ENCODE results near the gene SPATA20.

Gene SPATA20
- total RNA-seq = 13.7 to 20.7 reads per million in 2 donors

DNA sequence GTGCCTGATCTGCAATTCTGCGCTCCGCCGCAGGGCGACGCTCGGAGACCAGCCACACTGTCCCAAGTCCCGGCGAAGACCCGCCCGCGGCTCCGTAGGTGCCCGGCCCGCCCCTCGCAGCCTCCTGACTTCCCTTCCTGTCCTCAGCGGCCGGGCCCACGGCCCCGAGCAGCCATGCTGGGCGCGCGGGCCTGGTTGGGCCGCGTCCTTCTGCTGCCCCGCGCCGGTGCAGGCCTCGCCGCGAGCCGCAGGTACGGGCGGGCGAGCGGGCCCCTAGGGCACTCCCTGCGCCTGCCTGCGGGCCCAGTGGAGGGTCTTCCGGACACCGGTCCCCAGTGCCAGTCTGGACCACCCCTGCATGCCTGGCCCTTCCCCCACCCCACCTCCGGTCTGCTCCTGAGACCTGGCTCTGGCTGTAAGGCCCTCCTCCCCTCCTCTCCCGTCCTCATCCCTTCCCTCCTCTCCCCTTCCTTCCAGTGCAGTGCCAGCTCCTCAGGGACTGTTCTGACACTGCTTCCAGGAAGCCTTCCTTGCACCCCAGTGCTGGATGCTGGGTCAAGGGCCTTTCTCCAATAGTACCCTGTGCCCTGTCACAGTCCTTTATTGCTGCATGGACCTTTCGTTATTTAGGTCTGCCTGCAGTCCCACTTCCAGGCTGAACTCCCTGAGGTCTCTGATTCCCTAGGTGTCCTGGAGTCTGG is at the start of gene SPATA20:
SPATA20 (plus strand) TSS at position 140 of the 701 bp plus-strand sequence; CDS start at position 175, 35 bp downstream.
- DNase-seq = peak; percentile 67 to 92 (median 80)

DNA sequence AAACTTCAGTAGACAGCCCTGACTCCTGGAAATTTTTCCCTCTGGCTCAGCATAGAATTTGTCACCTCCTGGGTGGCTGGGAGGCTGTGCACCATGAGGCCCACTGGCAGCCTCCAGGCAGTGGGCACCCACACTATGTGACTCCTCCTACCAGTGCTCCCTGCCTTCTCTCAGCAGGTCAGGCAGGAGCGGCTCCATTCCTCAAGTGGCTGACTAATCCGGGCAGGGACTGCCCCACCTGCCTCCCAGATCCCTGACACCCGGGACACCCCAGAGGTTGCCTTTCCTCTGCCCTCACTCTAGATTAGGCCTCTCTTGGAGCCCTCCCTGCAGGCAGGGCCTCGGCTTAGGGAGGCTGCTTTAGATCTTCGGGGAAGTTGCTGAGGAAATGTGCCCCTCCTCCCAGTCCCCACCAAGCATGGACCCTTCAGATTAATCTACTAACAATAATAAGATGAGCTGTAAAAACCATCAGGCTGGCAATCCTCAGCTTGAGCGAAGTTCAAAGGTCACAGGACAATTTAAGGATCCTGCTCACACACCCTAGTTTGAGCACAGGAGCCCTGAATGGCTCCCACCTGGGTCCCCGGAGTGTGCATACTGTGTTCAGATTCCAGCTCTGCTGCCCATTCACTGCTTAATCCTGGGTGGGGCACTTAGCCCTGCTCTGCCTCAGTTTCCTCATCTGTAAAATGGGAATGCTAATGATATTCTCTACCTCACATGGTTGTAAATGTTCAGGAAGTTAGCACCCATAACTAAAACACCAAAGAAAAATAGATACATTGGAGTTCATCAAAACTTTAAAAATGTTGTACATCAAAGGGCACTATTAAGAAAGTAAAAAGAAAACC is 48.7 kb upstream of the SPATA20 start:
- no peak for DNase-seq

DNA sequence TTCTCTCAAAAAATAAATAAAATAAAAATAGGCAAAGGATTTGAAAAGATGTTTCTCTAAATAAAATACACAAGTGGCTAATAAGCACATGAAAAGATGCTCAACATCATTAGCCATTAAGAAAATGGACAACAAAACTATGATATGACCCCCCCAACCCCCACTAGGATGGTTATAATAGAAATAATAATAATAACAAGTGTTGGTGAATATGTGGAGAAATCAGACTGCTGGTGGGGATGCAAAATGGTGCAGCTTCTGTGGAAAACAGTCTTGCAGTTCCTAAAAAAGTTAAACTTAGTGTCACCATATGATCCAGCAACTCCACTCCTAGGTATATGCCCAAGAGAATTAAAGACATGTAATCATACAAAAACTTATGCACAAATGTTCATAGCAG is 47.7 kb upstream of the SPATA20 start:
- DNase-seq = no peak

DNA sequence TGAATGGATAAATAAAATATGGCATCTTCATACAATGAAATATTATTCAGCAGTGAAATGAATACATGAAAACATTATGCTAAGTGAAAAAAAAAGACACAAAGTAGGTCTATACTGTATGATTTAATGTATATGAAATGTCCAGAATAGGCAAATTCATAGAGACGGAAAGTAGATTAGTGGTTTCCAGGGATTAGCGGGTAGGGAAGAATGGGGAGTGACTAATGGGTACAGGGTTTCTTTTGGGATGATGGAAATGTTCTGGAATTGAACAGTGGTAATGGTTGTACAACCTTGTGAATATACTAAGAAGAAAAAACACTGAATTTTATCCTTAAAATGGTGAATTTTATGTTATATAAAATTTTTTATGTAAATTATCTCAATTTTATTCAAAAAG is 47.3 kb upstream of the SPATA20 start:
- DNase-seq = no peak

DNA sequence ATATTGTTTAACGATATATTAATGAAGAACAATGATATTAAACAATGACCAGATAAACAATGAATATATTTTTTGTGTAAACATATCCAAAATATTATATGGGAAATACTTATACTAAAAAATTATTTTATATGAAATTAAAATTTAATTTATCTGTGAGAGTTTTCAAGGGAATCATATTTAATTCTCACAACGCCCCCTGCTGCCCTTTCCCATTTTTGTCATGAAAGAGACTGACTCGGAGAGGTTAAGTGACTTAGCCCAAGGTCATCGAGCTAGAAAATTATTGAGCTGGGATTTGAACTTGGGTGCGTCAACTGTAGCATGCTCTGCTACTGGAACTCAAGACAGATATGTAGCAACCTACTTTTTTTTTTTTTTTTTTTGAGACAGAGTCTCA is 45.9 kb upstream of the SPATA20 start:
- DNase-seq = peak in 1 of 5 experiments; percentile 24

DNA sequence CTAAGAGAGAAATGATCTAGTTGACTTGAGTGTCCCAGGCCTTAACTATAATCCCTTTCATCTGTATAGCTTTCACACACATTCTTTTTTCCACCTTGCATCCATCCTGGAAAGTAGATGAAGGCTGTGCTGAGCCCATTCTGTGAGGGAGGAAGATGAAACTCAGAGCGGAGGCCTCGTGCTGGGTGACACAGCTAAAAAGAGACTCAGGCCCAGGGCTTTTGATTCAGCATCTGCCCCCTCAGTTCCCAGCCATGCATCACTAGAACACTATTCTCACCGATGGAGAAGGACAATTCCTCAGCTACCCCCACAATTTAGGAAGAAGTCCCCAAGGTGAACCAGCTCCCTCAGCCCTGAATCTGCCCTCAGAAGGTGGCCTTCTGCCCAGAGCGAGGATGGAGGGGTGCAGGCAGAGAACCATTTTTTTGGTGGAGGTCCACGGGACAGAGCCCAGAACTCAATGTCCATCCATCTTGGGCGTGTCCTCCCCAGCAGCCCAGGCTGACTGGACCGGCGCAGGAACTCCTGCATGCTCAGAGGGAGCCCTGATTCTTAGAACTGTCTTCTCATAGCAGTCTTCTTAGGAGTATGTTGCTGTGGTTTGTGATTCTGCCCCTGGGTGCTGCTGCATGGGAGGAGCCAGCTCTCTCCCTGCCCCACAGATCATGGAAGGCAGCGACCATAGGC is 44.5 kb upstream of the SPATA20 start:
- no peak for DNase-seq

DNA sequence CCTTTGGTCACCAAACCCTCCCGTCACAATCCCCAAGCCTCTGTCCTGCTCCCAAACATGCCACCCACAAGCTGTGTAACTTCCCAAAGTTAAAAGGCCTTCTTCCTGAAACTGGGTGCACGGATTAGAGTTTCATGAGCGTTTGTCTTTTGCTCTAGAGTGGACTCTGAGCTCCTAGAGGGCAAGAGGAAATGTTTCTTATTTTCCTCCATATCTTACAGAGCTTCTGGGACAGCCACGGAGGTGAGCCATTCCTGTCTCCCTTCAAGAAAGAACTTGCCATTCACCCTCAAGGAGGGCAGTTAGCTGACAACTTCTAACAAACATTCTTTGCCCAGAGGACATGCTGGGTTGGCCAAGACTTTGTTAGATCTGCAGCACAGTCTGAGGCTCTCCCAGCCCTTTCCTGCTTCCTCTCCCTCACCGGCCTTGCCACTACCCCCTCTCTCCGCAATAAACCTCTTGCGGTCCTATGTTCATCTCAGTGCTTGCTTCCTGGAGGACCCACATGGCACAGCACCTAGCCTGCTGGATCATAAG is 41.3 kb upstream of the SPATA20 start:
- DNase-seq = no peak

DNA sequence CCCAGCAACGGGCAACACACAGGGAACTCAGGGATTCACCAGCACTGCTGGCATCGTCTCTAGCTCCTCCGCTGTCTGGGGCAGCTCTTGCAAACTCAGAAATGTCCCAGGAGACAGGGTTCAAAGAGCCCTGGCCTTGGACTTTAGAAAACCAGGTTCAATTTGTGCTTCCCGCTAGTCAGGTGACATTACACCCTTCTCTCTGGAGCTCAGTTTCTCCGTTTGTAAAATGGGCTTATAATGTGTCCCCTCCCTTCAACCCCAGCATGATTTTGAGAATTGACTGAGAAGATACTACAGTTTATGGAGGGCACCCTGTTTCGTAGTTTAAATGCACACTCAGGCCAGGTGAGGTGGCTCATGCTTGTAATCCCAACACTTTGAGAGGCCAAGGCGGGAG is 40.7 kb upstream of the SPATA20 start:
- DNase-seq = no peak

DNA sequence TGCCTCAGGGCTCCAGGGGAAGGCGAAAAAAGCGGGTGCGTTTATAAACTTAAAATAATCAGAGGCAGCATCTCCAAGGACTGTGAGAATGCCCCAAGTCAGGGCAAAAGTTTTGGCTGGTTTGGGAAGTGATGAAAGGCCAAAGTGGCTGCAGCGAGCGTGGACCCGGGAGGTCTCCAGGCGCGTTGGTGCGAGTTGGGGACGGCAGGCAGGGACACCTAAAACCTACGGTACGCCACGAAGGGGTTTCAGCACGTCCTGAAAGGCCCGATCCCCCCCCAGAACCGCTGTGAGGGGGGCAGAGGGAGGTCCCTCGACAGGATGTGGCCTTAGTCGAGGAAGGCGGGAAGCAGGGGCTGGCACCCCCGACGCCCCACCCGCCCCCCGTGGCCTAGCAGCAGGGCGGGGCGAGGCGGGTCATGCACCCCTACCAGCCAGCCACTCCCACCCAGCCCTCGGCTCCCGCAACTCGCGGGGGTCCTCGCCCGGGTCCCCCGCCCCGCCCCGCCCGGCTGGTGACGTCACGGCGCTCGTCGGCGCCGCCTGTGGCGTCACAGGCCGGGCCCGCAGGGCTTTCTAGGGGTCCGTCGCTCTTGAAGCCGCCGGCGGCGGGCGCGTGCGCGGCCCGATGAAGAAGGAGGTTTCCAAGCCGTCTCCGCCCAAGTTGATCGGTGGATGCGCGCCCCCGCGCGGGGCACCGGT is 39.0 kb upstream of the SPATA20 start, which contains the start of gene MYCBPAP:
MYCBPAP (plus strand) TSS at position 569 of the 702 bp plus-strand sequence. CDS start 236 bp downstream, outside the sequence.
- DNase-seq = peak; percentile 58 to 91 (median 77)

DNA sequence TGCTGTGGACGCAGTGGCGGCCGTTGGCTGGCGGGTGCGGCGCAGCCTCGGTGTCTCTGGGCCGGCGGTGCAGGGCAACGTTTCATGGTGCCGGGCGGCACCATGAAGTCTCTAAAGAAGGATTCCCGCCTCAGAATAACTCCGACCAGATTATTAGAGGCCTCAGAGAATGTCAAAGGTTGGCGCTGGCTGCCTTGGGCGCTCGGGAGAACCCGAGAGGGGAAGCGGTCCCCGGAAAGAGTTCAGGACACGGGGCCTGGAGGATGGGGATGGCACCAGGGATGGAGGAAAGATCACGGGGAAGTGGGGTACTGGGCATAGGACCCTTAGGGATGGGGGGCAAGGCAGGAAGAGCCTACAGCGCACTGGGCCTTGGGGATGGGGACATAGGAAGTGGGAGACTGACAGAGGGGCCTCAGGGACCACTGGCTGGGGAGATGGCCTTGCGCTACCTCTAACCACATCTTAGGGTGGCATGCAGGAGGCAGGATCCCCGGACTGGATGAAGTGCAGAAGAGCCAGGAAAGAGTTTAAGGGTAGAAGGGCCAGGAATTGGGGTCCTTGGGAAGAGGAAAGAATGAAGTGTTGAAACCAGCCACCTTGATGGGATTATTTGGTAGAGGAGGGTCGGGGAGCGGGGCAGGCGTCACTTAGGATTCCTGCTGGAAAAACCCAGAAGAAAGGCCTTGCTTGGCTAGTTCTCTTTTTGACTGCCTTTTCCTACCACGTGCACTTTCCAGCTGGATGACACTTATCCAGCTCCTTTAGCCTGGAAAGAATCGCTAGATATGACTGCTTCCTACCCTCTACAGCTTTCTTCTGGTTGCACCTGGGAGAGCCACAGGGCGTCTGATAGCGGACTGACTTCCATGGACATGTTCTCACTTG is 38.2 kb upstream of the SPATA20 start:
- no peak for DNase-seq

DNA sequence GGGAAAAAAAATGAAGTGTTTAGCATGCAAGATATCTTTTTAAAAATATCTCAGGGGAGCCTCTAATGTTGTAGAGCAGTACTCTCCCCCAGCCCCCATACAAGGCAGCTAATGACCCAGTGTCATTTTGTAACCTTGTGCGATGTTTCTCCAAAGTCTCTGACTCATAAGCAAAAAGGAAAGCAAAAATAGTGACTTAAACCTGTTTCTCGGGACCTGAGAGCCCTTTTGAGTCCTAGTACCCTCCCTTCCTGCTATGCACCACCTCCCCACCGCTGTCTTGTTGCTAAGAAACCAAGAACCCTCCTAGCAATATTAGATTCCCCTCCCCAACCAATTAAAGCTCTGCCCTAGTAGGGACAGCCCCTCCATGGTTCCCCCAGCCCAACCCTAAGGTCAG is 35.9 kb upstream of the SPATA20 start:
- peak in 4 of 5 experiments; percentile 12 to 93 (median 24) for DNase-seq

DNA sequence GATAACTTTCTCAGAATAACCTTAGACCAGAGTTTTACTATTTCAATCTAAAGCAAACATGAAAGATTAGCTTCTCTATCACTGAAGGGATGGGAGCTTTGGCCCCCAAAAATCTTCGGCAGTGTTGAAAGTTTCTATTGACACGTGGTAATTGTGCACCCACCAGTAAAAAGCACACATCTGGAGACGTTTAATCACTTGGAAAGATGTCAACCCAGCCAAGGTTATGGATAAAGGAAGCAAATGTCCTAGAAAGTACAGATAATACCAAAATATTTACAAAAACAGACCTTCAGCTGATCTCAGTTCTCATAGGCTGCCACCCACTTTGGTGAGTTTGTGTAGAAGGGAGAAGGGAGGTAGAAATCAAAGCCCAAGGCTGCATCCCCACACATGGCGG is 33.5 kb upstream of the SPATA20 start:
- no peak for DNase-seq

DNA sequence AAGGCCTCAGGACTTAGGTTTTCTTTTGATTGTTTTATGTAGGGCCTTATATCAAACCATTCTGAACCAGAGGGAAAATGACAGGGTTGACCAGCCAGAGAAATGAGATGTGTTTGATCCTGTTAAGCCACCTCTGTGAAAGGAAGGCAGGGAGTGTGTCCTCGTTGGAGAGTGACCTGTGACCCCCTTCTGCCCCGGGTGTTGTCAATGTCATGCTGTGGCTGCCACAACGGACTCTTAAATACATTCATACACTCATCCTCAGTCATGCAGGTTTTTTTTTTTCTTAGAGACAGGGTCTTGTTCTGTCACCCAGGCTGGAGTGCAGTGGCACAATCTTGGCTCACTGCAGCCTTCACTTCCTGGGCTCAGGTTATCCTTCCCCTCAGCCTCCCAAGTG is 32.6 kb upstream of the SPATA20 start:
- no peak for DNase-seq

DNA sequence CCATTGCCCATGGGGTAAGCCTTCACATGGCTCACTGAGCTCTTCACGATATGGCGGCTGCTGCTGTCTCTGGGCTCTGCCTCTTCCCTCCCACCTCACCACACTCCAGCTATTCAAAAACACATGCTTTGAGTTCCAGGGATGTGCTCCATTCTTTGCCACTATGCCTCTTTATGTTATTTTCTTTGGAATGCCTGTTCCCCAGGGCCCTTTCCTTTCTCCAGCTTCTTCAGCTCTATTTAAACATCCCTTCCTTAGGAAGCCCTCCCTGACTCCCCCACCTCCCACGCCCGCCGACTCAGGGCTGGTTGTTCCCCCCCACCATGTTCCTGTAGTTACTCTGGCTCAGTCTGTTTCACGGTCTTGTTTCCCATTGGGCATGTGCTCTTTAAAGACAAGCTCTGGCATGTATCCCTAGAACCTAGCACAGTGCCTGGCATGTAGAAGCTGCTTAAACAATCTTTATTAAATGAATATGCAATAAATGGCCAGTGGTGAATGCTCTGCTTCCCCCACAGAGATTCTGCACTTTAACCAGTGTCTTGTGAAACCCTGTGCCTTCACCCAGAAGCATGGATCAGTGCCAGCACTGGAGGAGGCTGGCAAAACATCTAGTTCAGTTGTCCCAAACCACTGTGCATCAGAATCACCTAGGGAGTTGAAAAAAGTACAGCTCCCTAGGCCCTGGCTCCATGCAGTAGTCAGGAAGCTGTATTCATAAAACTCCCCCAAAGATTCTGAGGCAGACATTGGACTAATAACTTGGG is 31.9 kb upstream of the SPATA20 start:
- no peak for DNase-seq

DNA sequence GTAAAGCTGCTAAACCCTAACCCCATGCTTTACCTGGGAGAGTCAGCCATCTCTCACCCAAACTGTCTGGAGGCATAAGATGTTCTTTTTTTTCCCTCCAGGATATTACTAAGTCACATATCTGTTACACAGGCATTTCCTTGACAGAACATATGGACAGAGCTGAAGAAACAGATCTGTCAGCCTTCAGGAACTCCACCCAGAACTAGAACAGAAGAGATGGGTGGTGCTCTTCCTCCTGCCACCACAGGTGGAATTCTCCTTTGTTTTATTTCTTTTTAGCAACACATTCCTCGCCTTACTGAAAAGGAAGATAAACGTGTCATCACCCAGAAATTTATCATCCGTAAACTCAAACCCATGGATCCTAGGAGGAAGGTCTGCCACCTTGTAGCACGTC is 30.0 kb upstream of the SPATA20 start:
- DNase-seq = no peak

DNA sequence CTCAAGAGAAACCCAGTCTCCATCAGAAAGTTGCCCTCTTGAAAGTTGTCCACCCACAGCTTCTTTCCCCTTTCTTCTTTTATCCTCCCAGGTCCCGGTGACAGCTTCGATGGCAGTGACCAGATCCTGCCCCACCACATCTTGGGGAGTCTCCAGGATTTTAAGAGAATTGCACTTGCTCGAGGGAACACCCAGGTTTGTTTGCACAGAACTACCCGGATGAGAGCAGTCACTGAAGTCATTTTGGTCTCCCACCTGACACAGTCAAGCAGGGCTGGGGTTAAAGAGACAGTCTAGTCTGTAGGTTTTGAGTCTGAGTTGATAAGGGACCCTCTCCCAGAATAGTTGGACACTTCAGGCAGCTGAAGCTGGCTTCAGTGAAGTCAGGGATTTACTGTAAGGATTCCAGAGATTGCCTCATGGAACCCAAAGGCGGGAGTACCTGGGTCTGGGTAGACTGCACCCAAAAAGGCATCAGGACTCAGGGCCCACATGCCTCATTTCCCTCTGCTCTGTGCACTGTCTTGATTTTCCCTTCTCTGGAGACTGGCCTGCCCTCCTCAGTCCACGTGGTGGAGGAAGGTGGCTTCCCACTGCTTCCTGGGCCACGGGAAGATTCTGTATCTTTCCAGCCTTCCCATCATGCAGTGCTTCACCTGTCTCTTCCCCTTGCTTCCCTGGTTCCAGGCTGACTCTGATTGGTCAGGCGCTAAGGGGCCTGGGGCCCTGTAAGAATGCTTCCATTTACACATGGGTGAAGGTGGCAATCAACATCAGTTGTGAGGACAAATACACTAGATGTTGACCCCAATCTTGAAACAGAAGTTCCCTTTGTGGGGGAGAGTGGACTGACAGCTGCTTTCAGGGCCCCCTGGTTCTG is 29.2 kb upstream of the SPATA20 start:
- no peak for DNase-seq

DNA sequence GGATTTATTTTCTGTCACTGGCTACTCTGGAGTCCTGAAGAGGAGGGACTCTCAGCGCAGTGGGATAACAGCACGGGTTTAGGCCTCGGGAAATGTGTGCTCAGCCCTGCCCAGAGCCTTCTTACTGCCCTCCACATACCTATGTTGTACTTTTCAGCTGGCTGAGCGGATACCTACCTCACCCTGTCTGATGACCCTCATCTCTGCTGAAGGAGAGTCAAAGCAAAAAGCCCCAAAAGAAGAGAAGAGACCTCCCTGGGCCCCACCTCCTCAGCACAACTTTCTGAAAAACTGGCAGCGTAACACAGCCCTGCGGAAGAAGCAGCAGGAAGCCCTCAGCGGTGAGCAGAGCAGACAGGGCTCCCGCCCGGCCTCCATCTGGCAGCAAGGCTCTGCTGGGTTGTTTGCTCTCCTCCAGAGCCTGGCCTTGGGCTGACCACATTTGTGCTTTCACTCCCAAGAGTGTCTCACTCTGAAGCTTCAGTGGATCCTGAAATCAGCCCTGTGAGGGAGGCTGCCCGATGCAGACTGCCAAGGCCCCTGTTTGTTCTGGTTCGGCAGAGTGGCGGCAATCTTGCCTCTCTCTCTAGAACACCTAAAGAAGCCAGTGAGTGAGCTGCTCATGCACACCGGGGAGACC is 28.5 kb upstream of the SPATA20 start:
- DNase-seq = no peak

DNA sequence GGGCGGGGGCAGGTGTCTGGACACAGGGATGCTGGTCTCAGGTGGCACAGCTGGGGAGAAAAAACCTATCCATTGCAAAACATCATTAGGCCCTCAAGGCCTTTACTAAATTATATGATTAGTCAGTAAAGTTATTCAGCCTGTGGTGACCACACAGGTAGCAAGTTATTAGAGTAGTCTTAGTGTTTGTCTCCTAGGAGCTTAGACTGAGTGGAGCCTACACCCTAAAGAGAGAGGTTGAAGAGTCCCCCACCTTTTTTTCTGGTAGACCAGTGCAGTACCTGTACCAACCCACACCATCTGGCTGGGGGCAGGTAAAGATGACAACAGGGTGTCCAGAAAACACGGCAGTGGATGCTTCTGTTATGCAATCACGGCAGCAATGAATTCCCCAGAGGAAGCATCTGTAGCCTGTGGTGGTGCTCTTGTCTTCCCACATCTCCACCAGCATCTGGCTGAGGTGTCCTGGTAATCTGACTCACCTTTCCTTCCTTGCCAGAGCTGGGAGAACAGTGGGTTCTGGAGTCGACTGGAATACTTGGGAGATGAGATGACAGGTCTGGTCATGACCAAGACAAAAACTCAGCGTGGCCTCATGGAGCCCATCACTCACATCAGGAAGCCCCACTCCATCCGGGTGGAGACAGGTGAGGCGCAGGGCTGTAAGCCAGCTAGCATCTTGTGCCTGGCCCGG is 27.7 kb upstream of the SPATA20 start:
- no peak for DNase-seq

Data from T-helper 2 cell (primary cell).